Activated gamma-delta T cell (primary cell): ENCODE data around the gene SPNS1.
A peak's percentile ranks its signal among the peaks of the same experiment; 100 is the strongest.
"Not testable (repeated sequence)": the region's sequence is repeated elsewhere in the genome, so short reads cannot be mapped to it uniquely, and the experiment has no call there.

ENCODE experiments used
- DNase-seq: peaks from one replicate; lab custom pipeline; 2025; lab: John Stamatoyannopoulos, UW

SPNS1 gene

DNA sequence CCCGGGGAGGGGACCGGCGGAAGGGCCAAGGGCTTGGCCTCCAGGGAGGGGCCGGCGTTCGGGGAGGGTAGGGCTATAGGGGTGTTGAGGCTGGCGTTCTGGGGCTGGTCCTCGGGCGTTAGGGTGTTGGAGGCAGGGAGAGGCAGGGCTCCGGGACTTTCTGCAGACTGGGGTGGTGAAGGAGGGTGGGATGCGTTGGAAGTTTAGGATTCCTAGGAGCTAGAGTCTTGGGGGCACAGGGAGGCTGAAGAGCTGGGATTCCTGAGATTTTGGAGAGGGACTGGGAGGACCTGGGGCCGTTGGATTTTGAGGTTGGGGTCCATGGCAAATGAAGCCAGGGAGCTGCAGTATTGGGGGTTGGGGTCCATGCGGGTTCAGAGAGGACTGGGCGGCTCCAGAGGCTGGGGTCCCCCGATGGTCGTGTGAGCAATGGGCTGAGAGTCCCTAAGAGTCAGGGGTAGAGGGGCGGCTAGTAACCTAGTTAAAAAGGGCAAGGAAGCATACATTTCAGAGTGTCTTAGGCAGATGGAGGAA, 23.1 kb upstream of the SPNS1 start:
- no peak for DNase-seq

DNA sequence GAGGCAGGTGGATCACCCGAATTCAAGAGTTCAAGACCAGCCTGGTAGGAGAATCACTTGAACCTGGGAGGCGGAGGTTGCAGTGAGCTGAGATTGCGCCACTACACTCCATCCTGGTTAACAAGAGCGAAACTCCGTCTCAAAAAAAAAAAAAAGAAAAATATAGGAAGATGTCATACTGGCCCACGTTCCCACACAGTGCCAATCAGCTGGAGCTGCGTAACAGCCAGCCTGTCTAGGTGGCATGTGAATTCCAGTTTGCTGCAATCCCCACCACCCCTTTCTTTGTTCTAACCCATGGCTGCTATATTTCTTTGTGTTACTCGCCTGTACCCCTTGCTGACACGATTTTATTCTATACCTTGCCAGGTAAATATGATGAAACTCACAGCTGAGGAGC, 16.4 kb upstream of the SPNS1 start:
- DNase-seq: no peak

DNA sequence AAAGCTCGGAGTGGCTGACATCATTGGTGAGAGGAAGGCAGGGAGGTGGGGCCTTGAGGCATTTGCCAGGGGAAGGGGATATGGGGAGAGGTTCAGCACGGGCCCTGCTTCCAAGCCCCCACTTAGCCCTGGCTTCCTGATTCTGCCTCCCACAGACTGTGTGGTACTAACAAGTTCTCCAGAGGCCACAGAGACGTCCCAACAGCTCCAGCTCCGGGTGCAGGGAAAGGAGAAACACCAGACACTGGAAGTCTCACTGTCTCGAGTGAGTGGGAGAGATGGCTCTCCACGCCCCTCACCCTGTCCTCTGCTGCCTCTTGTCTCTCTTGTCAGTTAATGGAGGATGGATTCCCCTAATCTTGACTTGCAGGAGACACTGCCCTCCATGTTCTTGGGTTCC, 15.7 kb upstream of the SPNS1 start:
- no peak for DNase-seq

DNA sequence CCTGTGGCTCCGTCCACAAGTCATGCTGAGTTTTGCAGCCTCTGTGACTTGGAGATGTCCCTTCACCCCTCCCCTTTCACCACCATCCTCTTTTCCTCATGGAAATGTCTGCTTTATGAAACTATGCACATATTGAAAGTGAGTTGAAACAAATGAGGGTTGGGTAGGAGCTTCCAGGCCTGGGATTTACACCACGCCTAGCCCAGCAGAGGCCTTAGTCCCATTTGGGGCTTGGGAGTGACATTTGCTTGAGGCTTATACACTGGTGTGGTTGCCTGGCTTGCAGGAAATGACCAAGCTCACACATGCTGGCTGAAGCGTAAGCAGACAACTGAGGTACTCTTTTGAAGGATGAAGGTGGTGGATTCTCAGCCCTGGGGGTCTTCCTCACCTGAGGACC, 10.5 kb upstream of the SPNS1 start:
- no peak for DNase-seq

DNA sequence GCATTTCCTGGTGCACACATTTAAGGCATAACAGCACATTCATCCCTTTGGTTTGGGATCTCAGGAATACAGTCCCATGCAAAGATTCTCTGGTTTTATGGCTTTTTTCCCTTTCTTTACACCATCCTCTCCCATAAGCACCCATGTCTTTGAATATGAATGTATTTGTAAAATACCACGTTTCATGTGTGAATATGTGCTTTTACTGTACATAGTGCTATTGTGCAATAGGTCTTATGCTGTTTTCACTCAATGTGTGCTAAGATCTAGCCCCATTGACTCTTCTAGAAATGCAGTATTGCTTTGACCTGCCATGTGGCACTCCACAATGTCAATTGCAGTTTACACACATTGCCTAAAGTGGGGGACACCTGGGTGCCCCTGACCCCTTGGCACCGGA, 10.1 kb upstream of the SPNS1 start:
- no peak for DNase-seq

DNA sequence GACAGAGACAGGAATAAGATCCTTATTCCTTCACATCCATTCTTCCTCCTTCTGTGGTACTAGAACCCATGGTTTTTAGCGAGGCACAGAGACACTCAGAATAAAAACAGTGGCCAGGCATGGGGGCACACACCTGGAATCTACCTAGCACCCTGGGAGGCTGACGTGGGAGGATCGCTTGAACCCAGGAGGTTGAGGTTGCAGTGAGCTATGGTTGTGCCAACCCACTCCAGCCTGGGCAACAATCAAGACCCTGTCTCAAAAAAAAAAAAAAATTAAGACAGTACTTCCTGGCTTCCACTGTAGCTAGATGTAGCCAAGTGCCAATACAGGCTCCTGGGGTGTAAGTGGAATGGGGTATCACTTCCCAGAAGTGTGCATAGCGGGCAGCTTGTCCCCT, 7.4 kb upstream of the SPNS1 start:
- no peak for DNase-seq

DNA sequence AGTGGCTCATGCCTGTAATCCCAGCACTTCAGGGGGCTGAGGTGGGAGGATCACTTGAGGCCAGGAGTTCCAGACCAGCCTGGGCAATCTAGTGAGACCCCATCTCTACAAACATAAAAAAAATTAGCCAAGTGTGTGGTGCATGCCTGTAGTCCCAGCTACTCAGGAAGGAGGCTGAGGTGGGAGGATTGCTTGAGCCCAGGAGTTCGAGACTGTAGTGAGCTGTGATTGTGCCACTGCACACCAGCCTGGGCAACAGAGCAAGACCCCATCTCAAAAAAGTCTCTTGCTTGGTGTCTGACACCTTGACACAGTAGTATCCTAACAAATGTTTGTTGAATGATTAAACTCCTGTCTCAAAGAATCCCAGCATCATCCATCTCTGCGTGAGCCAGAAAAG, 4.9 kb upstream of the SPNS1 start:
- not testable (repeated sequence) for DNase-seq

DNA sequence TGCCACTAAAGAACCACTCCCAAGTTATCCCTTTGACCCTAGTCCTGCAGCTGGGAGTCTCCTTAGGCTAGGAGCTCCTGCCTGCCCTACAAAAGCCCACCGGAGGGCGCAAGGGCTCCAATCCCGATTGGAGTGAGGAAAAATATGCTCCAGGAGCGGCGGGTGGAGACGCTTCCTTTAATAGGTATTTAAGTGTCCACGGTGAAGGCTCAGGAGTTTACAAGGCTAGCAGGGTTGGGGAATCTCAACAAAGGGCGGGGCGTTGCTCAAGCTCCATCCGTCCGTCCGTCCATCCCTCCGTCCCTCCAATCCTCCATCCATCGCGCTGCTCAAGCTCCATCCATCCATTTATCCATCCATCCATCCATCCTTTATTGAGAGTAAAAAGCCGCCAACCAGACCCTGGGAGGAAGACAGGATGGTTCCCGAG, 556 bp upstream of the SPNS1 start:
- DNase-seq: no peak

DNA sequence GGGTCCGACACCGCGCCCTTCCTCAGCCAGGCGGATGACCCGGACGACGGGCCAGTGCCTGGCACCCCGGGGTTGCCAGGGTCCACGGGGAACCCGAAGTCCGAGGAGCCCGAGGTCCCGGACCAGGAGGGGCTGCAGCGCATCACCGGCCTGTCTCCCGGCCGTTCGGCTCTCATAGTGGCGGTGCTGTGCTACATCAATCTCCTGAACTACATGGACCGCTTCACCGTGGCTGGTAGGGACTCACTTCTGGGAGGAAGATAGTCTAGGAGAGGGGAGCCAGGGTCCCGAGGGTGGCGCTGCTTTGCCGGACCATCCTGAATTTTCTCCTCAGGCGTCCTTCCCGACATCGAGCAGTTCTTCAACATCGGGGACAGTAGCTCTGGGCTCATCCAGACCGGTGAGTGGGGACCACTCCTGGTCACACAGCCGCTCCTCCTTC, 601 bp downstream of the SPNS1 start:
- DNase-seq: no peak

DNA sequence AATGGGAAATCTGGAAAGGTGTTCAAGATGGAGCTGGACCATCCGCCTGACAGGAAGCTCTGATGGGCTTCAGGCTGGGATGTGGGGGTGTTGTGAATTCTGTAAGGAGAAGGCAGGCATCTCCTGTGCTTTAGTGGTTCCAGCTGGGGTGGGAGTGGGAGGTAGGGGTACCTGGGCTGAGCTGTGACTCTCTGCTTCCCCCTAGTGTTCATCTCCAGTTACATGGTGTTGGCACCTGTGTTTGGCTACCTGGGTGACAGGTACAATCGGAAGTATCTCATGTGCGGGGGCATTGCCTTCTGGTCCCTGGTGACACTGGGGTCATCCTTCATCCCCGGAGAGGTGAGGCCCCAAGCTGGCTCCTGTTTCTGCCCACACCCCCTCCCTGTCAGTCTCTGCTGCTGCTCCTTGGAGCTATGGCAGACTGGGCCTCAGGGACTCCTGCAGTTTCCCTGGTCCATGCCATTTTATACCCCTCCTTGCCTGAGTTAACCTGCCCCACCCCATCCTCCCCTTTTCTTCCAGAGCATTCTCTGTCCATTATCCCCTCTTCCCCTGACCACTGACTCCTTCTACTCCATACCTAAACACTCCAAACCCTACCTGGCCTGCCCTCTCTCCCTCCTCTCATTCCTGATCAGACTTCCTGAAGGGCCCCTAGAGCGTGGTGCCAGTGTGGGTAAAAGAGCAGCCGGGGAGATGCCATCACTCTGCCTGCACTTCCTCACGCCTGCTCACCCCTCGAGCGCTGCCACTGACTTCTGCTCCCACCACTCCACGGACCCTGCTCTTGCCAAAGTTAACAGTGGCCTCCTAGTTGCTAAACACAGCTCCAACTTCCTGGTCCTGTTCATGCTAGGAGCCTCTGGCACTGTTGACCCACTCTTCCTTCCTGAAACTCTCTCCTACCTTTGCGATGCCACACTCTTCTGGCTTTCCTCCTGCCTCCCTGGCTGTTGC, 3.4 kb downstream of the SPNS1 start:
- DNase-seq: no peak

DNA sequence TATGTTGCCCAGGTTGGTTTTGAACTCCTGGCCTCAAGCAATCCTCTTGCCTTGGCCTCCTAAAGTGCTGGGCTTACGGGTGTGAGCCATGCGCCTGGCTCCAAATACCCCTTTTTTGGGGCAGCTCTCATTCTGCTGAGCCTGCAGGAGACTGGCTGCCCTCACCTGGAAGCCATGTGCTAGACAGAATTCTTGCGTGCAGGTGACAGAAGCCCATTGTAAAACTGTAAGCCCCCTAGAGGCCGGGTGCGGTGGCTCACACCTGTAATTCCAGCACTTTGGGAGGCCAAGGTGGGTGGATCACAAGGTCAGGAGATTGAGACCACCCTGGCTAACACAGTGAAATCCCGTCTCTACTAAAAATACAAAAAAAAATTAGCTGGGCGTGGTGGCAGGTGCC, 5.8 kb downstream of the SPNS1 start:
- DNase-seq: not testable (repeated sequence)

DNA sequence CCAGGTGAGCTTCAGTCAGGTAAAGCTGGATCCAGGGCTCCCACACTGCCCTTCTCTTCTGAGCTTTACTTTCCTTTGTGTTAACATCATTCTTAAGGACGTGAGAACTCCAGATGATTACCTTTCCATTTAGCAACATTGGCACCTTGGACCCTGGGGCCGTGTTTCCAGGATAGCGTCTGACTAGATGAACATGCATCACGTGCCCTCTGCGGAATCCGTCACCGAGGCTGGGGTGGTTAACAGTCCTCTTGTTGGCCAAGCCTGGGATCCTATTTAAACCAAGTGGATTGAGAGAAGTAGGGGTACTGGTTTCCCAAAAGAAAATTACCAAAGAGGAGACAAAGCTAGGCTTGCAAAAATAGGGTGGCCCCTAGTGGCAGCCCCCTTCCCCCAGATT, 6.4 kb downstream of the SPNS1 start:
- no peak for DNase-seq

DNA sequence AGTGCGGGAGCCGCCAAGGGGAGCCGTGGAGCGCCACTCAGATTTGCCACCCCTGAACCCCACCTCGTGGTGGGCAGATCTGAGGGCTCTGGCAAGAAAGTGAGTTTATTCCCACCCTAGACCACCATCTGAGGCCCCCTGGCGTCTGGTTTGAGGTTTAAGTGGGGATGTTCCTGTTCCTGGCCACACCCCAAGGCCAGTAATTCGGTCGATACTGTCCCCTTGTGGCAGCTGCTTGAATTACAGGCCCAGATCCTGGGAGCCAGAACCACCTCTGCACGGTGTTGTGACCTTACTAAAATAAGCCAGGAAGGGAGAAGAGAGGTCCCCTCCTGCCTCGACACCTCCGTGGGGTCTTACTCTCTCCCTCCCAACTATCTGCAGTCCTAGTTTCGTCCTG, 6.9 kb downstream of the SPNS1 start:
- no peak for DNase-seq

DNA sequence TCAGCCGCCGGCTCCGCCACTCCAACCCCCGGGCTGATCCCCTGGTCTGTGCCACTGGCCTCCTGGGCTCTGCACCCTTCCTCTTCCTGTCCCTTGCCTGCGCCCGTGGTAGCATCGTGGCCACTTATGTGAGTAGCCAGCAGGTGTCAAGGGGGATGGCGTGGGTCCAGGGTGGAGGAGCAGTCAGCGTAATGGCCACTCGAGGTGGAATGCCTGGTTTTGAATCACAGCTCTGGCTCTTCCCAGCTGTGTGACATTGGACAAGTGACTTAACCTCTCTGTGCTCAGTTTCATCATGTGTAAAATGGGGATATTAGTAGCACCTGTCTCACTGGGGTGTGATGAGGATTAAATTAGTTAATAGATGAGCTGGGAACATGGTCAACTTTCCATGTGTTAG, 7.8 kb downstream of the SPNS1 start:
- no peak for DNase-seq

DNA sequence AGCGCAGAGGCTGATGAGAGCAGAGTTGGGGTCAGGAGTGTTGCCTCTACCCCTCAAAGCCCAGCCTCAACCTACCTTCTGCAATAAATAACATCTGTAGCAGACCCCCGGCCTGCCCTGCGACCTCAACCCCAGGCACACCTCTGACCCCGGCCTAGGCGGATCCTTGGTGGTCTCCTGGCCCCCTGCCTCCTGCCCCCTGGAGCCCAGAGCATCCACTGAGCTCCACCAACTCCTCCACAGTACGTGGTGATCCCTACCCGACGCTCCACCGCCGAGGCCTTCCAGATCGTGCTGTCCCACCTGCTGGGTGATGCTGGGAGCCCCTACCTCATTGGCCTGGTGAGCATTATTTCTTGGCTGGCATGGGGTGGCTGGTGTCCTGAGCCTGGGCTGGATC, 8.4 kb downstream of the SPNS1 start:
- no peak for DNase-seq

DNA sequence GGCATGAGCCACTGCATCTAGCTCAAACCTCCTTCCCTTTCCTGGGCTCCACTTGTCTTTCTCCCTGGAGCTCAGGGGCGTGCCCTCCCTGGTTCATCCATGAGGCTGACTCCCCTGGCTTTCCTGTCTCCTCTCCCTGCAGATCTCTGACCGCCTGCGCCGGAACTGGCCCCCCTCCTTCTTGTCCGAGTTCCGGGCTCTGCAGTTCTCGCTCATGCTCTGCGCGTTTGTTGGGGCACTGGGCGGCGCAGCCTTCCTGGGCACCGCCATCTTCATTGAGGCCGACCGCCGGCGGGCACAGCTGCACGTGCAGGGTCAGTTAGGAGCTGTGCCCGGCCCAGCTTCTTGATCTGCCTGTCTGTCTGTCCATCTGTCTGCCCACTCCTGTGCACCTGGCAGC, 9.1 kb downstream of the SPNS1 start:
- DNase-seq: no peak

DNA sequence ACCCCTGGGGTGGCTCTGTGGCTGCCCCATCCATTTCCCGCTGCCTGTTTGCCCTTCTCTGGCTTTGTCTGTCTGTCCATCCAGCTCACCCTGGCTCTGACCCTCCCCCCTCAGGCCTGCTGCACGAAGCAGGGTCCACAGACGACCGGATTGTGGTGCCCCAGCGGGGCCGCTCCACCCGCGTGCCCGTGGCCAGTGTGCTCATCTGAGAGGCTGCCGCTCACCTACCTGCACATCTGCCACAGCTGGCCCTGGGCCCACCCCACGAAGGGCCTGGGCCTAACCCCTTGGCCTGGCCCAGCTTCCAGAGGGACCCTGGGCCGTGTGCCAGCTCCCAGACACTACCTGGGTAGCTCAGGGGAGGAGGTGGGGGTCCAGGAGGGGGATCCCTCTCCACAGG, 9.5 kb downstream of the SPNS1 start:
- no peak for DNase-seq

DNA sequence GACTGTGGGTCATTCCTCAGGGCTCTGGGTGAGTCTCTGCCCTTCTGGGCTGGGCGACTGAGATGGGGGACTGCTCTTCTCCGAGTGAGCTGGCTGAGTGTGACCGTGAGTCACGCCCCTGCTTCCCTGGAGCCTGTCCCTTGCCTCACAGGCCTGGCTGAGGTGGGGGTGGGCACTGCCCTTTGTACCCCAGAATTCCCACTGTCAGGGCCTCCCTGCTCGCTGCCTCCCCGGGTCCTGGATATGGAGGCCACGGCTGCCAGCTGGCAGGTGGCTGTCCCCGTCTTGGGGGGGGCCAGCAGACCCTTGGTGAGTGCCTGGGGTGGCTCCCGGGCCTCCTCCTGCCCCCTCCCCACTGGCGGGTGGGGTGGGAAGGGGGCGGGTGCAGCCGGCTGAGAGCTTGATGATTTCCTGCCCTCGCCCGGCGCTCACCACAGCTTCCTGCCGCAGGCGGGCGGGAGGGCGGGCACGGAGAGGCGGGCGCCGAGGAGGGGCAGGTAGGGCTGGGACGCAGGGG, 10.1 kb downstream of the SPNS1 start, which contains the start of gene LAT:
Gene LAT (plus strand): TSS at position 434 of the 517 bp plus-strand sequence. CDS start 366 bp downstream, outside the sequence.
- DNase-seq: peak; percentile 74

DNA sequence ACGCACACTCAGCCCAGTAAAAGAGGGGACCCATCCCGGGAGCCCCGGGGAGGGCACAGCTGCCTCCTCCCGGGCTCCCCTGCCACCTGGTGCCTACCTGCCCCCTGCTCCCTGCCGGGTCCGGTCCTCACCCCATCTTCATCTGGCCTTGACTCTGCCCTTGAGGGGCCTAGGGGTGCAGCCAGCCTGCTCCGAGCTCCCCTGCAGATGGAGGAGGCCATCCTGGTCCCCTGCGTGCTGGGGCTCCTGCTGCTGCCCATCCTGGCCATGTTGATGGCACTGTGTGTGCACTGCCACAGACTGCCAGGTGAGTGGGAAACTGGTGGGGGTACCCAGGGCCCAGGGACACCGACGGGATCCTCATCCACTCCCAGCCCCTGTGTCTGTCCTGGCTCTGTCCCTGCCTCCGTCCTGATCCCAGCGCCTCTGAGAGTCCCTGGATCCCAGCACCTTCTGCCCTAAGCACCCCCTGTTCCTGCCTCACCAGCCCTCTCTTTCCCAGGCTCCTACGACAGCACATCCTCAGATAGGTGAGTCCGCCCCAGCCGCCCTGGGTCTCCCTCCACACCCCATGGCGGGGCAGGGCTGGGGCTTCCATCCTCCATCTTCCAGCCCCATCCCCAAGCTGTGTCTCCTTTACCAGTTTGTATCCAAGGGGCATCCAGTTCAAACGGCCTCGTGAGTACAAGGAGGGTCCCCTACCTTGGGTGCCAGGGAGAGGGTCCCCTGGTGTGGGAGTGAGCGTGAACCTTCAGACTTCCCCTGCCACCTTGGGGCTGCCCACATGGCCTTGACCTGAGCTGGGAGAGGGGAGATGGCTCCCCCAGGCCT, 10.8 kb downstream of the SPNS1 start:
- DNase-seq: no peak

DNA sequence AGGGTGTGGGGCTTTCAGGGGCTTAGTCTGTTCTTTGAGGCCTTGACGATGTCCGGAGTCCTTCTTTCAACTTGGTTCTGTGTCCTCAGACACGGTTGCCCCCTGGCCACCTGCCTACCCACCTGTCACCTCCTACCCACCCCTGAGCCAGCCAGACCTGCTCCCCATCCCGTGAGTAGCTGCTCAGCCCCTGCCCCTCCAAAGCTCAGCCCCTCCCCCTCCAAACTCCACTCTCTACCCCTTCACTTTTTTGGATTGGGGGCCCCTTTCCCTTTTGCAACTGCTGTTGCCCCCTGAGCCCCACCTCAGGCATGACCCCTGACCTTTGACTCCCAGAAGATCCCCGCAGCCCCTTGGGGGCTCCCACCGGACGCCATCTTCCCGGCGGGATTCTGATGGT, 11.5 kb downstream of the SPNS1 start:
- DNase-seq: no peak

DNA sequence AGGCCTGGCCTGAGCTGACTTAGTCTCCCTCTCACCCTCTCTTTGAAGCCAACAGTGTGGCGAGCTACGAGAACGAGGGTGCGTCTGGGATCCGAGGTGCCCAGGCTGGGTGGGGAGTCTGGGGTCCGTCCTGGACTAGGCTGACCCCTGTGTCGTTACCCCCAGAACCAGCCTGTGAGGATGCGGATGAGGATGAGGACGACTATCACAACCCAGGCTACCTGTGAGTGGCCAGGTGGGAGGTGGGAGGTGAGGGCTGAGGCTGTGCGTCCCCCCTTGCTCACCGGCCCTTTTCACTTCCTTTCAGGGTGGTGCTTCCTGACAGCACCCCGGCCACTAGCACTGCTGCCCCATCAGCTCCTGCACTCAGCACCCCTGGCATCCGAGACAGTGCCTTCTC, 11.9 kb downstream of the SPNS1 start:
- no peak for DNase-seq

DNA sequence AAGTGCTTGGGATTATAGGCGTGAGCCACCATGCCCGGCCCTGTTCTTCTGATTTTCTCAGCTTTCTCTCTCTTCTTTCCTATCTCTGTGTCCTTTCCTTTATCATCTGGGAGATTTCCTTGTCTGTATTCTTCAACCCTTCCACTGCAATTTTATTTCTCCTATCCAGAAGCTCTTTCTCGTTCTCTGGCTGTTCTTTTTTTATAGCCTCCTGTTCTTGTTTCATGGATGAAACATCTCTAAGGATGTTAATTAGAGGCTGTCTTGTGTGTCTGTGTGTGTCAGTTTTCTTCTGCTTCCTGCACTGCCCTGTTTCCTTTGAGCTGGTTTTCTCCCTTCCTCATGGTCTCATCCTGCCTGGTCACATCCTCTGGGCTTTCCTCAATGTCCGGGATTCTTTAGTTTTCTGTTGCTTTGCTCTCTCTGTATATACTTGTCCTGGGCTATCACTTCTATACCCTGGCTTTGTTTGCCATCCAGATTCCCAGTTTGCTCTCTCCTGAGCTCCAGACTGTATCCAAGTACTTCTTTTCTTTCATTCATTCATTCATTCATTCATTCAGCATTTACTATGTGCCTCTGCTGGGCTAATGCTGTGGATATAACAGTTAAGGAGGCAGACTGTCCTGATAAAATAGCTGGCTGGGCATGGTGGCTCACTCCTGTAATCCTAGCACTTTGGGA, 12.7 kb downstream of the SPNS1 start:
- DNase-seq: no peak
